ENCODE data around the gene SOCS7.

Gene SOCS7, protein sequence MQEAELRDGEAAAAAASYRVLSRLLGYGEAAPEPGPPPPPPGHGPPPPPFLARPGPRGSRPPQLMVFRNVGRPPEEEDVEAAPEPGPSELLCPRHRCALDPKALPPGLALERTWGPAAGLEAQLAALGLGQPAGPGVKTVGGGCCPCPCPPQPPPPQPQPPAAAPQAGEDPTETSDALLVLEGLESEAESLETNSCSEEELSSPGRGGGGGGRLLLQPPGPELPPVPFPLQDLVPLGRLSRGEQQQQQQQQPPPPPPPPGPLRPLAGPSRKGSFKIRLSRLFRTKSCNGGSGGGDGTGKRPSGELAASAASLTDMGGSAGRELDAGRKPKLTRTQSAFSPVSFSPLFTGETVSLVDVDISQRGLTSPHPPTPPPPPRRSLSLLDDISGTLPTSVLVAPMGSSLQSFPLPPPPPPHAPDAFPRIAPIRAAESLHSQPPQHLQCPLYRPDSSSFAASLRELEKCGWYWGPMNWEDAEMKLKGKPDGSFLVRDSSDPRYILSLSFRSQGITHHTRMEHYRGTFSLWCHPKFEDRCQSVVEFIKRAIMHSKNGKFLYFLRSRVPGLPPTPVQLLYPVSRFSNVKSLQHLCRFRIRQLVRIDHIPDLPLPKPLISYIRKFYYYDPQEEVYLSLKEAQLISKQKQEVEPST

DNA sequence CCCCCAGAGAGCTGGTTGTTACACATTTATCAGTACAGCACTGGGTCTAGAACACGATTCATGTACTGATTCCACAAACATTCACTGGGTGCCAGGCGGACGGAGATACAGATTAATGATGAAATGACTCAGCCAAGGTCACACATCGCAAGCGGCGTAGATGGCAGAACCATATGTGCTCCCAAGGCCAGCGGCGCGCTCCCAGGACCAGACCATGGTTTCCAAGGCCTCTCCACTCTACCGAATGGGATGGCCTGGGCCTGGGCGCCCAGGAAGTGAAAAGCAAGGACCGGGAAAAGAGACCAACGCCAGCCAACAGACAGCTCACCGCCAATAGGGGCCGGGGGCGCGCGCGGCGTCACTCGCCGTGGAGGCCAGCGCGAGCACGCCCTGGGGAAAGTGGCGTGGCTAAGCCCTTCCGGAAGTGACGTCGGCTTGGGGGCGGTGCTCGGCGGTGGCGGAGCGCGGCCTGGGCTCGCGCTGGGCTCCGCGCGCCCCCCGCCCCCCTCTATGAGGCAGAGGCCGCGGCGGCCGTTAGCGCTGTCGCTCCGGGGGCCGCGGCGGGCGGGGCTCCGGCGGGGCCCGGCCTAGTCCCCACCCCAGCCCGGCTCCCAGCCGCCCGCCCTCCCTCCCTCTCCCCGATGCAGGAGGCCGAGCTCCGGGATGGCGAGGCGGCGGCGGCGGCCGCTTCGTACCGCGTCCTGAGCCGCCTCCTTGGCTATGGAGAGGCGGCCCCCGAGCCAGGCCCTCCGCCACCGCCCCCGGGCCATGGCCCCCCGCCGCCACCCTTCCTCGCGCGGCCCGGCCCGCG is at the start of gene SOCS7:
TSS of gene SOCS7 (plus strand) at position 433 of the 811 bp plus-strand sequence. CDS start at position 642, 209 bp downstream.
- in situ Hi-C loops (cut with HindIII; ENCODE audit: low pct_ligation_motif_present, low pct_unique_long_range_greater_than_20kb, low sequenced_read_pairs), result no loop called here

GRCh38 chr17:38315497-38315896 is 36.1 kb upstream of the SOCS7 start:
- no peak for DNase-seq
- in situ Hi-C loops (cut with HindIII; ENCODE audit: low pct_ligation_motif_present, low pct_unique_long_range_greater_than_20kb, low sequenced_read_pairs), result no loop called here

More for the DNA sequence above, at the start of gene SOCS7:
- DNase-seq, result peak; percentile 96

DNA sequence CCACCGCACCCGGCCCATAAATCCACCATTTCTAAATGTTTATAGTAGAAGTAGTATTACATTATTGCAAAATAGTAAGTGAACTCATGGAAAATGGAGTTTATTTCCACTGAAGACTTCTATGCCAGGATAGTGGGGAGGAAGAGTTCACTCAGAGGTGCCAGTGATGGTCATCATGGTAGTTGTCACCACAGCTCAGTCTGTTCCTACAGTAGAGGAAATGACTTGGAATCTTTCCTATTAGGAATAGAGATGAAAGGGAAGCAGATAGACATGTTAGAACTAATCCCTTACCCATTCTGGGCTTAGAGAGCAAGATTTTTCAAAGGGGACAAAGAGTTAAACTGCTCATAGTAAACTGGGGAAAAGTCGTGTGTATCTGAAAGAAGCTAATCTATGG is 34.6 kb upstream of the SOCS7 start:
- in situ Hi-C loops (cut with HindIII; ENCODE audit: low pct_ligation_motif_present, low pct_unique_long_range_greater_than_20kb, low sequenced_read_pairs), result no loop called here
- no peak for DNase-seq

DNA sequence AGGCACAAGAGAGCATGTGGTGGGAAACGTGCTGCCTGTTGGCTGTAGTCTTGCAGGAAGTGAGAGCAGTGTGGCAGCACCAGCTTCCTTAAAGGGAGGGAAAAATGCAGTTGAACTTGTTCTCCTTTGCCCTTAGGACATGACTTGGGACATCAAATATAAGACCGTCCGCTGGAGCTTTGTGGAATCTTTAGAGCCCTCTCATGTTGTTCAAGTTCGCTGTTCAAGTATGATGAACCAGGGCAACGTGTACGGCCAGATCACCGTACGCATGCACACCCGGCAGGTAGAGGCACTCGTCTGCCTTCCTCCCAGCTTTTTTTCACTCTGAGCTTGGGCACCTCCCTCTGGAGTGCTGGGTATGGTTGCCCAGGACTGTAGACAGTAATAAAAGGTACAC is 31.2 kb upstream of the SOCS7 start:
- in situ Hi-C loops (cut with HindIII; ENCODE audit: low pct_ligation_motif_present, low pct_unique_long_range_greater_than_20kb, low sequenced_read_pairs), result no loop called here
- no peak for DNase-seq

GRCh38 chr17:38322156-38322779 is 29.4 kb upstream of the SOCS7 start:
- in situ Hi-C loops (cut with HindIII; ENCODE audit: low pct_ligation_motif_present, low pct_unique_long_range_greater_than_20kb, low sequenced_read_pairs), result no loop called here
- DNase-seq, result peak; percentile 66

GRCh38 chr17:38322897-38323296 is 28.7 kb upstream of the SOCS7 start:
- in situ Hi-C loops (cut with HindIII; ENCODE audit: low pct_ligation_motif_present, low pct_unique_long_range_greater_than_20kb, low sequenced_read_pairs), result no loop called here
- DNase-seq, result no peak

GRCh38 chr17:38324141-38324697 is 27.4 kb upstream of the SOCS7 start:
- DNase-seq, result no peak
- in situ Hi-C loops (cut with HindIII; ENCODE audit: low pct_ligation_motif_present, low pct_unique_long_range_greater_than_20kb, low sequenced_read_pairs), result no loop called here

DNA sequence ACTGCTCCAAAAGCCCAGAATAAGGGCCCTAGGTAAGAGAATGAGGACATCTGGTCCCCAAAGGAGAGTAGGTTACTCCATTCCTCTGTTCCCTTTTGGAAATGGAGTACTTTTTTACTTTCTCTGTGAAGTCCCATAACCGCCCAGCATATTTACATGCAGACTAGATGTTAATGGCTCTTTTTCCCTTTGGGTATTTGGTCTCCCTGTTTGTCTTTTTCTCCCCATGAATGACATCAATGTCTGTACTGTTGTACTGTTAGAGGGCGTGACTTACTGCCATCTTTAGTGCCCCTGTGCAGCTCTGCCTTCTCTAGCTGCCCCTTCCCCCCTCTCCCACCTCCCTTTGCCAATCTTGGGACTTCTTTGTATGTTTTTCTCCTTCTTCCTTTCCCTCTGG is 26.9 kb upstream of the SOCS7 start:
- in situ Hi-C loops (cut with HindIII; ENCODE audit: low pct_ligation_motif_present, low pct_unique_long_range_greater_than_20kb, low sequenced_read_pairs), result no loop called here
- no peak for DNase-seq

- in situ Hi-C loops (cut with HindIII; ENCODE audit: low pct_ligation_motif_present, low pct_unique_long_range_greater_than_20kb, low sequenced_read_pairs), result no loop called here
- no peak for DNase-seq
Measured at GRCh38 chr17:38325221-38325851, 26.3 kb upstream of the SOCS7 start.

DNA sequence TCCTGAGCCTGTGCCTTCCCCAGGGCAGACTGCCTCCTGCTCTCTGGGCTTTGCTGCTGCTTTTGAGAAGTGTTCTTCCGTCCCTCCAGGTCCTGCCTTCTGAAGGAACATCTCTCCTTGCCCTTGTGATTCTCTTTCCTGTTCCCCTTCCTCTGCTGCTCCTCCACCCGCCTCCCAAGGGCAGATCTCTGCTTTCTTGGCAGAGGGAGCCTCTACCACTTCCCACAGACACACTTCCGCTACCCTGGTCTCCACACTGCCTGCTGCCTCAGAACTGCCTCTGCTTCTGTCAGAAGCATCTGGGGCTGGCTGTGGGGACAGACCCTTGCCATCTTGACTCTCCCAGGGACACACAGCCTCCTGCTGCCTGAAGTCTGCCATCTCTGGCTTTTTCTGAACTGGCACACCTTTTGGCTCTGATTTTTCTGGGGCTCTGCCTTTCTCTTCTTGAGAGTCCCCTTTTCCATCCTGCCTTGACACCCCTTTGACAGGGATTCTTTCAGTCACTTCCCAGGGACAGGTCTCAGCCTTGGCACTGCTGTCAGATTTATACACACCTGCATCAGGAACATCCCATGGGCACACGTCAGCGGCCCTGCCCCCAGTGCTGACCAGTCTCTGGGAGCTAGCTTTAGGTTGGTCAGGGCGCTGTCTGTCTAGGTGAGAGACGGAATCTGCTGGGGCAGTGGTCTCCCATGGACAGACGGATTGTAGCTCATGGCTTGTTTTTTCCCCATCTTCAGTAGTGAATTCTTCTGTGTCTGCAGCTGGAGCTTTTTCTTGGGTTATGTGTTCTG is 24.4 kb upstream of the SOCS7 start:
- in situ Hi-C loops (cut with HindIII; ENCODE audit: low pct_ligation_motif_present, low pct_unique_long_range_greater_than_20kb, low sequenced_read_pairs), result no loop called here
- no peak for DNase-seq

GRCh38 chr17:38327936-38328335 is 23.7 kb upstream of the SOCS7 start:
- in situ Hi-C loops (cut with HindIII; ENCODE audit: low pct_ligation_motif_present, low pct_unique_long_range_greater_than_20kb, low sequenced_read_pairs), result no loop called here

GRCh38 chr17:38328620-38329019 is 23.0 kb upstream of the SOCS7 start:
- in situ Hi-C loops (cut with HindIII; ENCODE audit: low pct_ligation_motif_present, low pct_unique_long_range_greater_than_20kb, low sequenced_read_pairs), result no loop called here
- DNase-seq, result no peak

More at GRCh38 chr17:38327936-38328335, 23.7 kb upstream of the SOCS7 start:
- DNase-seq, result no peak

GRCh38 chr17:38329284-38329683 is 22.4 kb upstream of the SOCS7 start:
- in situ Hi-C loops (cut with HindIII; ENCODE audit: low pct_ligation_motif_present, low pct_unique_long_range_greater_than_20kb, low sequenced_read_pairs), result no loop called here
- no peak for DNase-seq

- in situ Hi-C loops (cut with HindIII; ENCODE audit: low pct_ligation_motif_present, low pct_unique_long_range_greater_than_20kb, low sequenced_read_pairs), result no loop called here
- no peak for DNase-seq
Measured at GRCh38 chr17:38329808-38330730, 21.6 kb upstream of the SOCS7 start.

DNA sequence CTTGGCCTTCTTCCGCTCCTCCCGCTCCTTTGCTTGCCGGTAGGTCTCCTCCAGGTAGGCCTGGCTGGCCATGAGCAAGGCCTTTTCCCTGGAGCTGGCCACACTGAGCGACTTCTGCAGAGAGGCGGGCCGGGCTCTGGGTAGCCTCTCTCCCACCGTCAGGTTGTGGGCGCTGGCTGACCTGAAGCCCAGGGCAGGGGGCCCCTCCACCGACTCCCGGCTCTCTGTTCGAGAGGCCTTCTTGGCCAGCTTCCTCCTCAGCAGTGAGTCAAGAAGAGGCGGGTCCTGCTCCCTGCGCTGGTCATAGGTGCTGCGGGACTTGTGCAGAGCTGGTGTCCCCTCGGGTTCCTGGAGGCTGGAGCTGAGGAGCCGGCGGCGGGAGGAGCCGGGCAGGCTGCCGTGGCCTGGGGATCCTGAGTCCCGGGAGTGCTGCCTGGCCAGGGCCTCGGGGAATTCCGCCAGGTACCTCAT is 20.7 kb upstream of the SOCS7 start:
- in situ Hi-C loops (cut with HindIII; ENCODE audit: low pct_ligation_motif_present, low pct_unique_long_range_greater_than_20kb, low sequenced_read_pairs), result no loop called here
- no peak for DNase-seq

DNA sequence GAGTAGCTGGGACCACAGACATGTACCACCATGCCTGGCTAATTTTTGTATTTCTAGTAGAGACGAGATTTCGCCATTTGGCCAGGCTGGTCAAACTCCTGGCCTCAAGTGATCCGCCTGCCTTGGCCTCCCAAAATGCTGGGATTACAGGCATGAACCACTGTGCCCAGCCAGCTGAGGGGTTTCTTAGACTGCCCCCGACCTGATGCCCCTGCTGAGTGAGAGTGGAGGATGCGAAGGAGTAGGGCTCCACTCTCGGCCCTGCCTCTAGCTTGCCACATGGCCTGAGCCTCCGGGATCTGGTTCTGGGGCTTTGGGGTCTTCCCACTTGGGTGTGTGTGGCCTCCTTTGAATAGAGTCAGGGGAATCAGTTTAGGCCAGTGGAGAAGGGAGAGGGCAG is 18.9 kb upstream of the SOCS7 start:
- in situ Hi-C loops (cut with HindIII; ENCODE audit: low pct_ligation_motif_present, low pct_unique_long_range_greater_than_20kb, low sequenced_read_pairs), result no loop called here
- no peak for DNase-seq
